Measurements from ENCODE around the gene NOD2. TPM values are rescaled to one million over a fixed set of nuclear protein-coding genes. Genes with fewer than 3 reads are reported as not detected.

The NOD2 gene
- total and polyA plus RNA-seq, 2 experiments from 2014 or later = not detected

- Histone ChIP-seq H2AFZ (no peak overlapping the region), H3K27ac (no peak overlapping the region), H3K4me3 (no peak overlapping the region), H3K79me2 (ENCODE audit: insufficient read depth) (no peaks in the 10 kb centered on the region), H3F3A (ENCODE audit: insufficient read depth) (no peaks in the 10 kb centered on the region), H3K9me2 (ENCODE audit: insufficient read depth) (no peaks in the 10 kb centered on the region), H3K4me1 (ENCODE audit: insufficient read depth) (no peaks in the 10 kb centered on the region), H3K27me3 (replicated peaks; ENCODE audit: insufficient read depth) (no peaks in the 10 kb centered on the region; the same call in 1 of the 2 replicates), H3K36me3 (ENCODE audit: low read depth) (no peaks in the 10 kb centered on the region), H3K9me3 (ENCODE audit: low read depth) (no peaks in the 10 kb centered on the region), H4K20me1 (ENCODE audit: insufficient read depth) (no peaks in the 10 kb centered on the region), H3K4me2 (ENCODE audit: unreplicated experiment) (no peak overlapping the region), H3K9ac (no peak overlapping the region)
- 69 to 72% methylated on average over 6 of the region's 6 CpGs for WGBS, 2 experiments (ENCODE audit: low coverage in 1 of 2, low lambda C conversion rate in 2 of 2, missing lambda C conversion rate in 2 of 2)
- in situ Hi-C loops (cut with MboI) = no loop called here
- peak; percentile 18 for DNase-seq
- TF ChIP-seq EZH2 (IDR thresholded peaks at IDR 0.05; ENCODE audit: insufficient read depth, poor library complexity, severe bottlenecking) (no peak), EZH2phosphoT487 (IDR thresholded peaks at IDR 0.05; ENCODE audit: insufficient read depth, low read depth) (no peak)
These were observed 38.0 kb downstream of the NOD2 start for GRCh38 chr16:50731130-50731988.

DNA sequence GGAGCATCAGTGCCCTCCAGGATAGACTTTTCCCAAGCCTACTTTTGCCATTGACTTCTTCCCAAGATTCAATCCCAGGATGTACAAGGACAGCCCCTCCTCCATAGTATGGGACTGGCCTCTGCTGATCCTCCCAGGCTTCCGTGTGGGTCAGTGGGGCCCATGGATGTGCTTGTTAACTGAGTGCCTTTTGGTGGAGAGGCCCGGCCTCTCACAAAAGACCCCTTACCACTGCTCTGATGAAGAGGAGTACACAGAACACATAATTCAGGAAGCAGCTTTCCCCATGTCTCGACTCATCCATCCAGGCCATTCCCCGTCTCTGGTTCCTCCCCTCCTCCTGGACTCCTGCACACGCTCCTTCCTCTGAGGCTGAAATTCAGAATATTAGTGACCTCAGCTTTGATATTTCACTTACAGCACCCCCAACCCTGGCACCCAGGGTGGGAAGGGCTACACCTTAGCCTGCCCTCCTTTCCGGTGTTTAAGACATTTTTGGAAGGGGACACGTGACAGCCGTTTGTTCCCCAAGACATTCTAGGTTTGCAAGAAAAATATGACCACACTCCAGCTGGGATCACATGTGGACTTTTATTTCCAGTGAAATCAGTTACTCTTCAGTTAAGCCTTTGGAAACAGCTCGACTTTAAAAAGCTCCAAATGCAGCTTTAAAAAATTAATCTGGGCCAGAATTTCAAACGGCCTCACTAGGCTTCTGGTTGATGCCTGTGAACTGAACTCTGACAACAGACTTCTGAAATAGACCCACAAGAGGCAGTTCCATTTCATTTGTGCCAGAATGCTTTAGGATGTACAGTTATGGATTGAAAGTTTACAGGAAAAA lies 38.8 kb downstream of the NOD2 start:
- Histone ChIP-seq H3K9me3 (ENCODE audit: low read depth) (no peaks in the 10 kb centered on the region), H3K36me3 (ENCODE audit: low read depth) (no peaks in the 10 kb centered on the region), H3F3A (ENCODE audit: insufficient read depth) (no peaks in the 10 kb centered on the region), H3K4me1 (ENCODE audit: insufficient read depth) (no peaks in the 10 kb centered on the region), H3K4me3 (no peak overlapping the region), H3K9ac (no peak overlapping the region), H3K79me2 (ENCODE audit: insufficient read depth) (no peaks in the 10 kb centered on the region), H3K4me2 (ENCODE audit: unreplicated experiment) (no peak overlapping the region), H3K27me3 (replicated peaks; ENCODE audit: insufficient read depth) (no peaks in the 10 kb centered on the region; the same call in 1 of the 2 replicates), H4K20me1 (ENCODE audit: insufficient read depth) (no peaks in the 10 kb centered on the region), H3K9me2 (ENCODE audit: insufficient read depth) (no peaks in the 10 kb centered on the region), H2AFZ (peak overlapping the region; percentile 57; the same call in 1 of the 2 replicates), H3K27ac (no peak overlapping the region)
- in situ Hi-C loops (cut with MboI) = no loop called here
- no peak for DNase-seq
- 26 to 27% methylated on average over 10 of the region's 10 CpGs for WGBS, 2 experiments (ENCODE audit: low coverage in 1 of 2, low lambda C conversion rate in 2 of 2, missing lambda C conversion rate in 2 of 2)
- no peak for TF ChIP-seq EZH2phosphoT487 (IDR thresholded peaks at IDR 0.05; ENCODE audit: insufficient read depth, low read depth)
- no peak for TF ChIP-seq EZH2 (IDR thresholded peaks at IDR 0.05; ENCODE audit: insufficient read depth, poor library complexity, severe bottlenecking)

DNA sequence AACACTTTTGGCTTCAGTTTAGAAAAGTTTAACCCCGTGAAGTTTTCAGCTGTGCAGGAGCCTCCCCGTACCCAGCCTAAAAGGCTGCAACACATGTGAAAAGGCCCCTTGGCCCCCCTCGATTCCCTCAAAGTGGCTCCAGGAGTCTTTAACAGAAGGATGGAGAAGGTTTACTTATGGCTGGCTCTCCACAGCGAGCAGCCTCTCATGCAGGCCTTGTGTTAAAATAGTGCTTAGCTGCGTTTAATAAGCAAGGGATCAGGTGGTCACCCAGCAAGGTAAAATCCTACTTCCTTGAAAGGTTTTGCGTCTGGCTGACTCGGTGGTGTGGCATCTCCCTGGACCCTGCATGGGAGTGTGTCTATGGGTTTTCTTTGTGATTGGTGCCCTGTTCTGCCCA lies 40.1 kb downstream of the NOD2 start:
- Histone ChIP-seq H3K4me3 (no peak overlapping the region), H4K20me1 (ENCODE audit: insufficient read depth) (no peaks in the 10 kb centered on the region), H3K27me3 (replicated peaks; ENCODE audit: insufficient read depth) (no peaks in the 10 kb centered on the region; the same call in 1 of the 2 replicates), H2AFZ (no peak overlapping the region), H3K79me2 (ENCODE audit: insufficient read depth) (no peaks in the 10 kb centered on the region), H3K36me3 (ENCODE audit: low read depth) (no peaks in the 10 kb centered on the region), H3K4me1 (ENCODE audit: insufficient read depth) (no peaks in the 10 kb centered on the region), H3K4me2 (ENCODE audit: unreplicated experiment) (no peak overlapping the region), H3K9me2 (ENCODE audit: insufficient read depth) (no peaks in the 10 kb centered on the region), H3K9me3 (ENCODE audit: low read depth) (no peaks in the 10 kb centered on the region), H3F3A (ENCODE audit: insufficient read depth) (no peaks in the 10 kb centered on the region), H3K9ac (no peak overlapping the region), H3K27ac (no peak overlapping the region)
- no peak for TF ChIP-seq EZH2 (IDR thresholded peaks at IDR 0.05; ENCODE audit: insufficient read depth, poor library complexity, severe bottlenecking)
- no peak for TF ChIP-seq EZH2phosphoT487 (IDR thresholded peaks at IDR 0.05; ENCODE audit: insufficient read depth, low read depth)
- in situ Hi-C loops (cut with MboI) = no loop called here
- no peak for DNase-seq
- 89 to 91% methylated on average over 7 of the region's 7 CpGs for WGBS, 2 experiments (ENCODE audit: low coverage in 1 of 2, low lambda C conversion rate in 2 of 2, missing lambda C conversion rate in 2 of 2)

GRCh38 chr16:50735629-50736122 lies 42.3 kb downstream of the NOD2 start:
- H3K4me3 ChIP-seq = no peak overlapping the region
- WGBS, 2 experiments (ENCODE audit: low coverage in 1 of 2, low lambda C conversion rate in 2 of 2, missing lambda C conversion rate in 2 of 2) = 83% methylated on average over 7 of the region's 7 CpGs
- H3K79me2 ChIP-seq (ENCODE audit: insufficient read depth) = no peaks in the 10 kb centered on the region
- no peaks in the 10 kb centered on the region for H3K9me2 ChIP-seq (ENCODE audit: insufficient read depth)
- DNase-seq = no peak
- no peak overlapping the region for H3K27ac ChIP-seq
- no peak overlapping the region for H2AFZ ChIP-seq
- H3K9ac ChIP-seq = no peak overlapping the region
- no peaks in the 10 kb centered on the region for H3K36me3 ChIP-seq (ENCODE audit: low read depth)
- H4K20me1 ChIP-seq (ENCODE audit: insufficient read depth) = no peaks in the 10 kb centered on the region
- no peaks in the 10 kb centered on the region for H3K4me1 ChIP-seq (ENCODE audit: insufficient read depth)
- in situ Hi-C loops (cut with MboI) = no loop called here
- H3K4me2 ChIP-seq (ENCODE audit: unreplicated experiment) = no peak overlapping the region
- TF ChIP-seq EZH2 (IDR thresholded peaks at IDR 0.05; ENCODE audit: insufficient read depth, poor library complexity, severe bottlenecking) (no peak), EZH2phosphoT487 (IDR thresholded peaks at IDR 0.05; ENCODE audit: insufficient read depth, low read depth) (no peak)
- H3F3A ChIP-seq (ENCODE audit: insufficient read depth) = no peaks in the 10 kb centered on the region
- H3K27me3 ChIP-seq (replicated peaks; ENCODE audit: insufficient read depth) = no peaks in the 10 kb centered on the region
- no peaks in the 10 kb centered on the region for H3K9me3 ChIP-seq (ENCODE audit: low read depth)
